ENCODE measurements around the gene NUBPL. TPM values are rescaled to one million over a fixed set of nuclear protein-coding genes. Genes with fewer than 3 reads are reported as not detected.
"Not testable (repeated sequence)": the region's sequence is repeated elsewhere in the genome, so short reads cannot be mapped to it uniquely, and the experiment has no call there.

The NUBPL gene
- total and polyA plus RNA-seq, 7 donors: 3.3 to 16.3 (median 8.5) TPM

DNA sequence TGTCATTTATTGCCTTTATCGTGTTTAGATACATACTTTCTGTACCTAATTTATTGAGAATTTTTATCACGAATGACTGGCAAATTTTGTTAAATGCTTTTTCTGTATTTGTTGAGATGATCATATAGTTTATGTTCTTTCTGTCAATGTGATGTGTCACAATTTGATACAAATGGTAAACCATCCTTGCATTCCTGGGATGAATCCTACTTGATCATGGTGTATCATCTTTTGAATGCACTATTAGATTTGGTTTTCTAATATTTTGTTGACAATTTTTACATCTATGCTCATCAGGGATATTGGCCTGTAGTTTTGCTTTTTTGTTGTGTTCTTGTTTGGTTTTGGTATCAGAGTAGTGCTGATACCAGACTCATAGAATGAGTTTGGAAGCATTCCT lies 185.1 kb downstream of the NUBPL start:
- Histone ChIP-seq H3K27me3 (ENCODE audit: insufficient read depth in 3 of 3, low read length in 2 of 3) (no peaks in the 10 kb centered on the region), H3K36me3 (ENCODE audit: insufficient read depth in 1 of 2, low read depth in 1 of 2) (no peaks in the 10 kb centered on the region), H3K4me3 (no peak overlapping the region), H3K4me1 (no peaks in the 10 kb centered on the region), H3K9me3 (peaks cover 30% of the 10 kb centered on the region), H3K27ac (no peak overlapping the region)
- TF ChIP-seq, protein P1, sequence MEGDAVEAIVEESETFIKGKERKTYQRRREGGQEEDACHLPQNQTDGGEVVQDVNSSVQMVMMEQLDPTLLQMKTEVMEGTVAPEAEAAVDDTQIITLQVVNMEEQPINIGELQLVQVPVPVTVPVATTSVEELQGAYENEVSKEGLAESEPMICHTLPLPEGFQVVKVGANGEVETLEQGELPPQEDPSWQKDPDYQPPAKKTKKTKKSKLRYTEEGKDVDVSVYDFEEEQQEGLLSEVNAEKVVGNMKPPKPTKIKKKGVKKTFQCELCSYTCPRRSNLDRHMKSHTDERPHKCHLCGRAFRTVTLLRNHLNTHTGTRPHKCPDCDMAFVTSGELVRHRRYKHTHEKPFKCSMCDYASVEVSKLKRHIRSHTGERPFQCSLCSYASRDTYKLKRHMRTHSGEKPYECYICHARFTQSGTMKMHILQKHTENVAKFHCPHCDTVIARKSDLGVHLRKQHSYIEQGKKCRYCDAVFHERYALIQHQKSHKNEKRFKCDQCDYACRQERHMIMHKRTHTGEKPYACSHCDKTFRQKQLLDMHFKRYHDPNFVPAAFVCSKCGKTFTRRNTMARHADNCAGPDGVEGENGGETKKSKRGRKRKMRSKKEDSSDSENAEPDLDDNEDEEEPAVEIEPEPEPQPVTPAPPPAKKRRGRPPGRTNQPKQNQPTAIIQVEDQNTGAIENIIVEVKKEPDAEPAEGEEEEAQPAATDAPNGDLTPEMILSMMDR (IDR thresholded peaks at IDR 0.05): no peak
- DNase-seq (no peak), ATAC-seq (no peak)
- intact Hi-C loops (cut with DNase I): no loop called here
- WGBS, 3 donors: 98 to 99% (median 98%) methylated on average over 2 of the region's 2 CpGs

DNA sequence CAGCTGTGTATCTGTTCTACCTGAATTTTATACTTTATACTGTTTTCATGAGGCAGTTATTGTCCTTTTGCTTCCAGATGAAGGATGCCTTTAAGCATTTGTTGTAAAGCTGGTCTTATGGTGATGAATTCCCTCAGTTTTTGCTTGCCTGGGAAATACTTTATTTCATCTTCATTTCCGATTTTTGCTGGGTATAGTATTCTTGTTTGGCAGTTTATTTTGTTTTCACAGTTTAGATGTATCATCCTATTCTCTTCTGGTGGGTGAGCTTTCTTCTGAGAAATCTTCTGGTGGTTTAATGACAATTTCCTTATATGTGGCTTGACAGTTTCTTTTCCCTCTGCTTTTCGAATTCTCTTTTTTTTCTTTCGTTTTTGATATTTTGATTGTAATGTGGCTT lies 188.1 kb downstream of the NUBPL start:
- H3K27ac ChIP-seq: no peak overlapping the region
- H3K9me3 ChIP-seq: peaks cover 30% of the 10 kb centered on the region
- no peaks in the 10 kb centered on the region for H3K4me1 ChIP-seq
- no peak overlapping the region for H3K4me3 ChIP-seq
- no peak for DNase-seq
- TF ChIP-seq, protein P1 (IDR thresholded peaks at IDR 0.05): no peak
- intact Hi-C loops (cut with DNase I): no loop called here
- ATAC-seq: no peak
- no peaks in the 10 kb centered on the region for H3K27me3 ChIP-seq (ENCODE audit: insufficient read depth in 3 of 3, low read length in 2 of 3)
- WGBS, 3 donors: 95 to 96% (median 96%) methylated on average over 3 of the region's 3 CpGs
- H3K36me3 ChIP-seq (ENCODE audit: insufficient read depth in 1 of 2, low read depth in 1 of 2): no peaks in the 10 kb centered on the region

DNA sequence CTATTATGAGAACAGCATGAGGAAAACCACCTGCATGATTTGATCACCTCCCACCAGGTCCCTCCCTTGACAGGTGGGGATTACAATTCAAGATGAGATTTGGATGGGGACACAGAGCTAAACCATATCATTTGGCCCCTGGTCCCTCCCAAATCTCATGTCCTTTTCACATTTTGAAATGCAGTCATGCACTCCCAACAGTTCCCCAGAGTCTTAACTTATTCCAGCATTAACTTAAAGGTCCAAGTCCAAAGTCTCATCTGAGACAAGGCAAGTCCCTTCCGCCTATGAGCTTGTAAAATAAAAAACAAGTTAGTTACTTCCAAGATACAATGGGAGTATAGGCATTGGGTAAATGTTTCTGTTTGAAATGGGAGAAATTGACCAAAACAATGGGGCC lies 189.8 kb downstream of the NUBPL start:
- H3K4me1 ChIP-seq; intact Hi-C loops (cut with DNase I); H3K4me3 ChIP-seq; H3K27ac ChIP-seq; DNase-seq; H3K27me3 ChIP-seq (ENCODE audit: insufficient read depth in 3 of 3, low read length in 2 of 3); H3K36me3 ChIP-seq (ENCODE audit: insufficient read depth in 1 of 2, low read depth in 1 of 2); ATAC-seq: not testable (repeated sequence)
- H3K9me3 ChIP-seq: peaks cover 22% of the 10 kb centered on the region
- WGBS, 3 donors: 97 to 100% (median 100%) methylated on average over 1 of the region's 1 CpG

DNA sequence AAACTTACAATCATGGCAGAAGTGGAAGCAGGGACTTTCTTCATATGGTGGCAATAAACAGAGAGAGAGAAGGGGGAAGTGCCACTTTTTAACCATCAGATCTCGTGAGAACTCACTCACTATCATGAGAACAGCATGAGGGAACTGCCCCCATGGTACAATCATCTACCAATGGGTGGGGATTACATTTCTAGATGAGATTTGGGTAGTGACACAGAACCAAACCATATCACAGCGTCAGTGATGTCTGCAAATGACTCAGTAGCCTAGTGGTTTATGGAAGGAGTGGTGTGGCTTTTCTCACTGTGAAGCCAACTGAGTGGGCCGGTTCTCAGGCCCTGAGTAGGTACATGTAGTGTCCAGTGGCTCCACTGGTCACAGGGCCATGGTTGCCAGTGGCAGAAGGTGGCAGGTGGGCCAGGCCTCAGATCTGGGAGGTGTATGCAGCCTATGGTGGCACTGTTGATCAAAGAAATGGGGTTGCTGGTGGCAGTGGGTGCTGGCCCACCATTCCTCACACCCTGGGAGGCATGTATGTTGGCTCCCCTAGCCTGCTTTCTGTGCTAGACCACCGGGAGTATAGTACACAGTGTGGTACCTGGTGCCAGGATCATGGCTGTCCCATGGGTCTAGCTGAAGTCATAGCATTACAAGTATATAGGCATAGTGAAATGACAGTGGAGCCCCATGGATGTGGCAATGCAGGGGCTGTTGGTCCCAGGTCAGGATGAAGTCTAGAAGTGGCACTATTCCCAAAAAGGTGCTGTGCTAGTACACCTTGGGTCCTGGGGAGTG lies 191.9 kb downstream of the NUBPL start:
- Histone ChIP-seq H3K27me3 (ENCODE audit: insufficient read depth in 3 of 3, low read length in 2 of 3) (no peaks in the 10 kb centered on the region), H3K9me3 (peaks cover 19% of the 10 kb centered on the region), H3K4me1 (no peaks in the 10 kb centered on the region), H3K27ac (no peak overlapping the region), H3K4me3 (no peak overlapping the region), H3K36me3 (ENCODE audit: insufficient read depth in 1 of 2, low read depth in 1 of 2) (no peaks in the 10 kb centered on the region)
- TF ChIP-seq, protein P1 (IDR thresholded peaks at IDR 0.05): no peak
- 90 to 93% (median 91%) methylated on average over 4 of the region's 4 CpGs for WGBS, 3 donors
- no peak for ATAC-seq
- DNase-seq: no peak
- intact Hi-C loops (cut with DNase I): no loop called here

DNA sequence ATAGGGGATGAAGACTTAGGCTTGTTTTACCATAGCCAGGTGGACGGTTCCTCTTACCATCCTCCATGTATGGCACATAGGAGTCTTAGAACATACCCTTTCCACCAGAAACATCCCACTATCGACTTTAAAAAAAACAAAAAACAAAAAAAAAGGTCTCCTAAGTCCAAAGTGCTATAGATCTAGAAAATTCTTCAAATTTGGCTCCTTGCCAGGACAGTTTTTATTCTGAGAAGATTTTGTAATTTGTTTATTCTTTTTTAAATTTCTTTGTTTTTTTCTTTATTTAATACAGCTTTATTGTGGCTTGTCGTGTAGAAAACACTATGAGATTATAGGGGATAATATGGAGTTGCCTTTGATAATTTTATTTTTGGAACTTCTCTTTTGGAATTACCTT lies 197.7 kb downstream of the NUBPL start:
- ATAC-seq: no peak
- no peak overlapping the region for H3K27ac ChIP-seq

More for the DNA sequence above, 197.7 kb downstream of the NUBPL start:
- Histone ChIP-seq H3K9me3 (no peaks in the 10 kb centered on the region), H3K36me3 (ENCODE audit: insufficient read depth in 1 of 2, low read depth in 1 of 2) (no peaks in the 10 kb centered on the region), H3K4me3 (no peak overlapping the region), H3K27me3 (ENCODE audit: insufficient read depth in 3 of 3, low read length in 2 of 3) (no peaks in the 10 kb centered on the region), H3K4me1 (no peaks in the 10 kb centered on the region)
- 56 to 74% (median 66%) methylated on average over 3 of the region's 3 CpGs for WGBS, 3 donors
- TF ChIP-seq, protein P1 (IDR thresholded peaks at IDR 0.05): no peak
- intact Hi-C loops (cut with DNase I): no loop called here
- no peak for DNase-seq
